GM12873 (cell line): ENCODE results near the gene CLDN4.
A peak's percentile ranks its signal among the peaks of the same experiment; 100 is the strongest.

Source experiments
- CTCF ChIP-seq: IDR thresholded peaks from 2 replicates; pipeline ENCODE4 v1.5.1; 2012; ENCODE audit warnings: low read depth, mild to moderate bottlenecking, moderate library complexity, low read length, control low read depth; ENCODE audit not compliant: insufficient read depth; ENCODE audit errors: missing control alignments

The CLDN4 gene

GRCh38 chr7:73839743-73840714 lies 9.2 kb downstream of the CLDN4 start:
- TF ChIP-seq CTCF: peak; percentile 52

GRCh38 chr7:73840715-73841379 lies 10.1 kb downstream of the CLDN4 start:
- no peak for TF ChIP-seq CTCF

GRCh38 chr7:73841689-73842066 lies 10.9 kb downstream of the CLDN4 start:
- TF ChIP-seq CTCF: no peak

- no peak for TF ChIP-seq CTCF
These were observed 11.5 kb downstream of the CLDN4 start, which contains the start of gene METTL27 for GRCh38 chr7:73842067-73842976. Gene METTL27 (minus strand): TSS chr7:73842516. CDS start chr7:73842140, 376 bp downstream.

- TF ChIP-seq CTCF: no peak
These were observed 13.3 kb downstream of the CLDN4 start for GRCh38 chr7:73844131-73844547.

- no peak for TF ChIP-seq CTCF
These were observed 14.2 kb downstream of the CLDN4 start for GRCh38 chr7:73844848-73845460.
